ENCODE data around the gene DDX41.

- no peak for TF ChIP-seq CTCF (IDR thresholded peaks at IDR 0.05)
- TF ChIP-seq POLR2AphosphoS5 (IDR thresholded peaks at IDR 0.05) = no peak
Observed at GRCh38 chr5:177529247-177530203, 12.8 kb upstream of the DDX41 start.

Measured in sigmoid colon (tissue), 4 donors.